HepG2 (cell line): Measurements from ENCODE around the gene GPER1. TPM values are rescaled to one million over a fixed set of nuclear protein-coding genes. Genes with fewer than 3 reads are reported as not detected.

Source experiments
- ATAC-seq: fragments of 200-7000 bp; cut with Tn5 transposase; 3 replicates; pipeline ENCODE4 v1.9.1; 2020; ENCODE audit warnings: mild to moderate bottlenecking, moderate library complexity
- BruUV-seq: library from RNA; stranded (reverse); fragments of 400-500 nt; replicated peaks from 2 replicates; lab custom pipeline; 2021; lab: Mats Ljungman, UMichigan
- CTCF ChIA-PET: fragments of 300-600 bp; formaldehyde crosslinking; extraction: SDS; loops from one replicate; lab custom pipeline; 2021; ENCODE audit warnings: low total read pairs, inconsistent platforms, low intra/inter-chr PET ratio; lab: Yijun Ruan, JAX
- POLR2A ChIA-PET: fragments of 350-600 bp; sonication (Branson Sonifier 250); formaldehyde crosslinking; loops from one replicate; lab custom pipeline; 2020; ENCODE audit warnings: antibody characterized with exemption, inconsistent platforms; lab: Yijun Ruan, JAX
- DNase-seq: peaks from one replicate; pipeline ENCODE4 v3.0.0-alpha.2; 2015; ENCODE audit warnings: low spot score
- FAIRE-seq: peaks from 3 replicates; lab custom pipeline; 2011; peaks lifted over from hg19 to GRCh38; lab: Jason Lieb, UNC
- H2AFZ ChIP-seq: one replicate; pipeline ENCODE4 v1.6.1; 2011; ENCODE audit warnings: low read length, inconsistent platforms
- H3K27ac ChIP-seq: fragments of 300-600 bp; 3 replicates; pipeline ENCODE4 v1.8.0; 2011; ENCODE audit warnings: mixed run types, mild to moderate bottlenecking, mixed read lengths, low read length, inconsistent platforms; ENCODE audit not compliant: insufficient read depth; ENCODE audit errors: extremely low read length
- H3K27me3 ChIP-seq, 2 experiments: fragments of 200-600 bp in 1 of 2; 2 replicates in 1 of 2; 3 replicates in 1 of 2; pipeline versions ENCODE4 v1.6.0 to v1.8.0; 2011; ENCODE audit warnings: low read length in 2 of 2, mild to moderate bottlenecking in 2 of 2, moderate library complexity in 2 of 2, inconsistent platforms in 1 of 2; ENCODE audit not compliant: insufficient read depth in 2 of 2, control insufficient read depth in 1 of 2
- H3K36me3 ChIP-seq, 2 experiments: fragments of 200-600 bp in 1 of 2; replicated peaks in 1 of 2; 2 replicates in 1 of 2; 3 replicates in 1 of 2; pipeline versions ENCODE4 v1.5.1 to v1.8.0; 2011; ENCODE audit warnings: low read length in 2 of 2, inconsistent platforms in 1 of 2; ENCODE audit not compliant: insufficient read depth in 2 of 2, control insufficient read depth in 1 of 2
- H3K4me1 ChIP-seq: 2 replicates; pipeline ENCODE4 v1.5.1; 2012; ENCODE audit warnings: low read length, inconsistent platforms; ENCODE audit not compliant: insufficient read depth
- H3K4me2 ChIP-seq: 2 replicates; pipeline ENCODE4 v1.6.0; 2011; ENCODE audit warnings: low read depth, low read length, inconsistent platforms
- H3K4me3 ChIP-seq, 3 experiments: fragments of 200-600 bp in 1 of 3; sonication (generic), shearing (Covaris generic) in 1 of 3; replicated peaks in 1 of 3; 2 replicates each; pipeline ENCODE4 v1.5.1; 2011 to 2016; ENCODE audit warnings: low read length in 3 of 3, inconsistent platforms in 2 of 3, low read depth in 2 of 3, mild to moderate bottlenecking in 2 of 3, control low read depth in 1 of 3, mixed read lengths in 1 of 3; ENCODE audit not compliant: insufficient read depth in 1 of 3
- H3K79me2 ChIP-seq: one replicate; pipeline ENCODE4 v1.6.1; 2011; ENCODE audit warnings: low read length, inconsistent platforms; ENCODE audit not compliant: insufficient read depth
- H3K9ac ChIP-seq: 2 replicates; pipeline ENCODE4 v1.6.0; 2011; ENCODE audit warnings: mild to moderate bottlenecking, low read depth, low read length, inconsistent platforms; ENCODE audit not compliant: insufficient read depth
- H3K9me3 ChIP-seq: 2 replicates; pipeline ENCODE4 v1.5.1; 2012; ENCODE audit warnings: mild to moderate bottlenecking, low read length
- H4K20me1 ChIP-seq: 2 replicates; pipeline ENCODE4 v1.6.0; 2011; ENCODE audit warnings: inconsistent platforms, mild to moderate bottlenecking, low read length, moderate library complexity; ENCODE audit not compliant: insufficient read depth
- KLF13 ChIP-seq: sonication (generic); formaldehyde crosslinking; IDR thresholded peaks from 2 replicates; pipeline ENCODE4 v1.4.0; 2020; ENCODE audit warnings: mild to moderate bottlenecking, missing genetic modification reagents
- POLR2G ChIP-seq: fragments of 200-400 bp; formaldehyde crosslinking; IDR thresholded peaks from 2 replicates; pipeline ENCODE4 v1.6.1; 2018; ENCODE audit warnings: mild to moderate bottlenecking, low read depth, low read length, moderate library complexity
- ZNF850 ChIP-seq: sonication (generic); formaldehyde crosslinking; conservative IDR thresholded peaks from 2 replicates; pipeline ENCODE4 v1.9.0; 2021; ENCODE audit warnings: mild to moderate bottlenecking, missing genetic modification reagents
- WGBS: methylation state at CpG from one replicate; pipeline ENCODE4 v1.1.6; 2017; ENCODE audit warnings: low lambda C conversion rate; 5-methylcytosine and 5-hydroxymethylcytosine counted together
- in situ Hi-C: cut with HindIII; loops from 2 replicates; pipeline ENCODE4 v1.10.0; 2017; ENCODE audit warnings: low pct_unique_long_range_greater_than_20kb; ENCODE audit not compliant: extremely low pct_ligation_motif_present
- intact Hi-C: fragments of 100-400 bp; cut with micrococcal nuclease; formaldehyde crosslinking; loops from one replicate; pipeline ENCODE4 v1.10.0; 2022; ENCODE audit not compliant: unreplicated experiment
- polyA plus RNA-seq, 8 experiments: library from polyadenylated mRNA; depleted of rRNA in 3 of 8; stranded (reverse) in 7 of 8; unstranded in 1 of 8; fragments of >200 nt; fragmentation: Illumina TruSeq in 4 of 8; extraction: Trizol in 4 of 8; gene quantifications; 2 replicates each; pipeline versions ENCODE4 v1.2.1 to v1.2.3, GENCODE V29; 2011 to 2016; ENCODE audit warnings: low read depth in 4 of 8, missing spikeins in 1 of 8, mixed read lengths in 1 of 8; ENCODE audit not compliant: insufficient read depth in 1 of 8
- total RNA-seq, 5 experiments: library from RNA; depleted of rRNA; stranded (reverse); fragments of >200 nt; fragmentation: Illumina TruSeq; extraction: Trizol; gene quantifications; 2 replicates each; pipeline ENCODE4 v1.2.3, GENCODE V29; 2016; ENCODE audit warnings: low read depth in 1 of 5
- TF ChIP-seq, protein P1 (sequence below): sonication (generic); formaldehyde crosslinking; IDR thresholded peaks from 2 replicates; pipeline ENCODE4 v1.4.0; 2020; ENCODE audit warnings: missing genetic modification reagents, borderline replicate concordance
- TF ChIP-seq, protein P2 (sequence below): sonication (generic); formaldehyde crosslinking; IDR thresholded peaks from 2 replicates; pipeline ENCODE4 v1.4.0; 2020; ENCODE audit warnings: missing genetic modification reagents

GPER1 gene
- total and polyA plus RNA-seq, 2 of the 13 experiments (the other 11 are each of a cell fraction or from before 2014, with no cell fraction given): 12.7 to 19.7 TPM

DNA sequence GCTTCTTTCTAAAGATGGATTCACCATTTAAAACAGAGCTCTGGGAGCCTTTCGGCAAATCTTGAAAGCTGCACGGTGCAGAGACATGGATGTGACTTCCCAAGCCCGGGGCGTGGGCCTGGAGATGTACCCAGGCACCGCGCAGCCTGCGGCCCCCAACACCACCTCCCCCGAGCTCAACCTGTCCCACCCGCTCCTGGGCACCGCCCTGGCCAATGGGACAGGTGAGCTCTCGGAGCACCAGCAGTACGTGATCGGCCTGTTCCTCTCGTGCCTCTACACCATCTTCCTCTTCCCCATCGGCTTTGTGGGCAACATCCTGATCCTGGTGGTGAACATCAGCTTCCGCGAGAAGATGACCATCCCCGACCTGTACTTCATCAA, 3.7 kb downstream of the GPER1 start:
- ChIA-PET CTCF (interaction anchor here (1.5 kb wide), 1 partner anchor 99 kb away, joined by 3 read pairs; no protein-coding TSS in a partner anchor), POLR2A (interaction anchor here (1.8 to 5.1 kb wide), 3 partner anchors 11 to 78 kb away, joined by 9 to 59 read pairs (median 12); no protein-coding TSS in a partner anchor)
- 100% methylated on average over 15 of the region's 18 CpGs for WGBS
- Histone ChIP-seq H3K4me2 (no peak overlapping the region), H3K36me3 (peaks cover 11 to 16% of the 10 kb centered on the region in 2 experiments; a peak in 4 of 5 replicates), H3K4me1 (peaks cover 68% of the 10 kb centered on the region), H3K4me3 (no peak overlapping the region), H2AFZ (no peak overlapping the region), H3K9ac (no peak overlapping the region), H3K79me2 (peaks cover 47% of the 10 kb centered on the region), H4K20me1 (no peaks in the 10 kb centered on the region), H3K9me3 (no peaks in the 10 kb centered on the region), H3K27ac (no peak overlapping the region), H3K27me3 (no peaks in the 10 kb centered on the region)
- intact Hi-C loops (no loop called here), in situ Hi-C loops (no loop called here)
- BruUV-seq: no TSS peak
- FAIRE-seq: no peak
- TF ChIP-seq, protein P1, sequence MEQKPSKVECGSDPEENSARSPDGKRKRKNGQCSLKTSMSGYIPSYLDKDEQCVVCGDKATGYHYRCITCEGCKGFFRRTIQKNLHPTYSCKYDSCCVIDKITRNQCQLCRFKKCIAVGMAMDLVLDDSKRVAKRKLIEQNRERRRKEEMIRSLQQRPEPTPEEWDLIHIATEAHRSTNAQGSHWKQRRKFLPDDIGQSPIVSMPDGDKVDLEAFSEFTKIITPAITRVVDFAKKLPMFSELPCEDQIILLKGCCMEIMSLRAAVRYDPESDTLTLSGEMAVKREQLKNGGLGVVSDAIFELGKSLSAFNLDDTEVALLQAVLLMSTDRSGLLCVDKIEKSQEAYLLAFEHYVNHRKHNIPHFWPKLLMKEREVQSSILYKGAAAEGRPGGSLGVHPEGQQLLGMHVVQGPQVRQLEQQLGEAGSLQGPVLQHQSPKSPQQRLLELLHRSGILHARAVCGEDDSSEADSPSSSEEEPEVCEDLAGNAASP (CRISPR knock-in tag): no peak
- TF ChIP-seq KLF13: 0 out of 2 replicates have a peak, but pooled peaks have one; percentile 0
- peak; percentile 2; the same call in 1 of the 2 replicates for TF ChIP-seq POLR2G
- TF ChIP-seq ZNF850 (CRISPR knock-in tag): no peak
- TF ChIP-seq, protein P2, sequence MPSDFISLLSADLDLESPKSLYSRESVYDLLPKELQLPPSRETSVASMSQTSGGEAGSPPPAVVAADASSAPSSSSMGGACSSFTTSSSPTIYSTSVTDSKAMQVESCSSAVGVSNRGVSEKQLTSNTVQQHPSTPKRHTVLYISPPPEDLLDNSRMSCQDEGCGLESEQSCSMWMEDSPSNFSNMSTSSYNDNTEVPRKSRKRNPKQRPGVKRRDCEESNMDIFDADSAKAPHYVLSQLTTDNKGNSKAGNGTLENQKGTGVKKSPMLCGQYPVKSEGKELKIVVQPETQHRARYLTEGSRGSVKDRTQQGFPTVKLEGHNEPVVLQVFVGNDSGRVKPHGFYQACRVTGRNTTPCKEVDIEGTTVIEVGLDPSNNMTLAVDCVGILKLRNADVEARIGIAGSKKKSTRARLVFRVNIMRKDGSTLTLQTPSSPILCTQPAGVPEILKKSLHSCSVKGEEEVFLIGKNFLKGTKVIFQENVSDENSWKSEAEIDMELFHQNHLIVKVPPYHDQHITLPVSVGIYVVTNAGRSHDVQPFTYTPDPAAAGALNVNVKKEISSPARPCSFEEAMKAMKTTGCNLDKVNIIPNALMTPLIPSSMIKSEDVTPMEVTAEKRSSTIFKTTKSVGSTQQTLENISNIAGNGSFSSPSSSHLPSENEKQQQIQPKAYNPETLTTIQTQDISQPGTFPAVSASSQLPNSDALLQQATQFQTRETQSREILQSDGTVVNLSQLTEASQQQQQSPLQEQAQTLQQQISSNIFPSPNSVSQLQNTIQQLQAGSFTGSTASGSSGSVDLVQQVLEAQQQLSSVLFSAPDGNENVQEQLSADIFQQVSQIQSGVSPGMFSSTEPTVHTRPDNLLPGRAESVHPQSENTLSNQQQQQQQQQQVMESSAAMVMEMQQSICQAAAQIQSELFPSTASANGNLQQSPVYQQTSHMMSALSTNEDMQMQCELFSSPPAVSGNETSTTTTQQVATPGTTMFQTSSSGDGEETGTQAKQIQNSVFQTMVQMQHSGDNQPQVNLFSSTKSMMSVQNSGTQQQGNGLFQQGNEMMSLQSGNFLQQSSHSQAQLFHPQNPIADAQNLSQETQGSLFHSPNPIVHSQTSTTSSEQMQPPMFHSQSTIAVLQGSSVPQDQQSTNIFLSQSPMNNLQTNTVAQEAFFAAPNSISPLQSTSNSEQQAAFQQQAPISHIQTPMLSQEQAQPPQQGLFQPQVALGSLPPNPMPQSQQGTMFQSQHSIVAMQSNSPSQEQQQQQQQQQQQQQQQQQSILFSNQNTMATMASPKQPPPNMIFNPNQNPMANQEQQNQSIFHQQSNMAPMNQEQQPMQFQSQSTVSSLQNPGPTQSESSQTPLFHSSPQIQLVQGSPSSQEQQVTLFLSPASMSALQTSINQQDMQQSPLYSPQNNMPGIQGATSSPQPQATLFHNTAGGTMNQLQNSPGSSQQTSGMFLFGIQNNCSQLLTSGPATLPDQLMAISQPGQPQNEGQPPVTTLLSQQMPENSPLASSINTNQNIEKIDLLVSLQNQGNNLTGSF (CRISPR knock-in tag): no peak
- DNase-seq: no peak
- ATAC-seq: no peak
